ENCODE results near the gene CNOT8.
"Not testable (repeated sequence)": the region's sequence is repeated elsewhere in the genome, so short reads cannot be mapped to it uniquely, and the experiment has no call there.

The CNOT8 gene

DNA sequence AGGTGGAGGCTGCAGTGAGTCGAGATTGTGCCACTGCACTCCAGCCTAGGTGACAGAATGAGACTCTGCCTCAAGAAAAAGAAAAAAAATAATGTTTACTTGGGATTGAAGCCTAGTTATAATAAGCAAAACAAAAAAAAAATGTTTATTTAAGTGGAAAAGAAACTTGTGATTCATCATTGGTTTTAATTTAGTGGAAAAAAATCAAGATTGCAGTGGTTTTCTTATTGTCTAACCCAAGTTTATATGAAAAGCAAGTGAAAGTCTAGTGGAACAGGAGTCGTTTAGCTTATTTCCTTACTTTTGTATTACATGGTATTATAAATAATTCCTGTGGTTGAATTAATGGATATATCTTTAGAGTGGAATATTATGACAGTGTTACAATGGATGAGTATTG lies 8.4 kb downstream of the CNOT8 start:
- no peak for DNase-seq

DNA sequence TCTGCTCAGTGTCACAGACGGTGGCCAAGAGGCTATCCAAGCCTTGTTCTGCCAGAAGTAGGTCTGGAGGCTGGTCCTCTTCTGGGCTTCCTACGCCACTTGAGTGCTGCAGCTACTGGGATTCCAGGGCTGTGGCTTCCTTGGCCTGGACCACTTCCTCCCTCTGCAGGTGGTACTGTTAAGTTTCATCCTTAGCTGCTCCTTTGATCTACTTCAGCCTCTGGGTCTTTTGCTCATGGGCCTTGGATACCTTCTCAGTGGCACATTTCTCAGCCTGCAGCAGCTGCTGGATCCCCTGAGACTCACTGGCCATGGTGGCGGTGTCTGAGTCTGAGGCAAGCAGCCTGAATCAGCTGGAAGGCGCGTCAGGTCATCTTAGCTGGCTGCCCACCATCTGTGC lies 10.3 kb downstream of the CNOT8 start:
- DNase-seq = no peak

- DNase-seq = no peak
Observed at GRCh38 chr5:154871734-154872133, 13.3 kb downstream of the CNOT8 start.

DNA sequence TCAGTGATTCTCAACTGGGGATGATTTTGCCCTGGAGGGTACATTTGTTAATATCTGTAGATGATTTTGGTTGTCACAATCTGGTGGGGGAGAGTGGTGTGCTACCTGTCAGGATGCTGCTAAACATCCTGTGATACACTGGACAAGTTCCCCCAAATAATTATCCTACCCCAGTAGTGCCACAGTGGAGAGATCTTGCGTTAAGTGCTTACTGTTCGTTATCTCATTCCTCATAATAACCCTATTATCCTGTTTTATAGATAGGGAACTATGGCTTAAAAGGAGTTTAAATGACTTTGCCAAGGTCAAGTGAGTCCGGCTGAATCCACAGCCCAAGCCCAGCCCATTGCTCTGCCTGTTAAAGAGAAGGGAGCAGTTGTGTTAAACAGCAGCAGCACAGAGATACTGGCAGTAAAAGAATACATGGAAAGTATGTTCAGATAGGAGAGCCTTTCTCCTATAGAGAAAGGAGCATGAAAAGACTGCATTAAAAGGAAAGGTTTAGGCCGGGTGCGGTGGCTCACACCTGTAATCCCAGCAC lies 15.4 kb downstream of the CNOT8 start:
- DNase-seq = no peak

- no peak for DNase-seq
Observed at GRCh38 chr5:154878642-154879335, 20.4 kb downstream of the CNOT8 start.

- no peak for DNase-seq
Observed at GRCh38 chr5:154881986-154882385, 23.6 kb downstream of the CNOT8 start.

GRCh38 chr5:154884424-154884823 lies 26.0 kb downstream of the CNOT8 start:
- DNase-seq = no peak

DNA sequence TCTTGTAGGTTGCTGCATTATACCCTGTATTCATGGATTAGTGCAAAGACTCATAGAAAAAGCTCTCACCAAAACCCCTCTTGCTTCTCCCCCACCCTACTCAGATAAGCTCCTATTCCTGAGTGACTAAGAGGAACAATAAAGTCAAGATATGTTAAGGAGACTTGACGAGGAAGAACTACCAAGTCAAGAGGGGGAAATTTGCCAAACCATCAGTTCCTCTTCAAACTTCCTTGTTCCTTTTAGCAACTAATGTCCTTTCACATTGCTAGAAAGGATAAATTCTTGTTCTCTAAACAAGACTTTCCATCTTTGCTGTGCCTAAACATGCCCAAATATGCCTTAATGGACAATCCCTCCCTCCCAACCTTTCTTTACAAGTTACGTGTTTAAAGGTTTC lies 27.0 kb downstream of the CNOT8 start:
- DNase-seq = no peak

- DNase-seq = no peak
Observed at GRCh38 chr5:154892369-154892771, 33.9 kb downstream of the CNOT8 start.

- no peak for DNase-seq
Observed at GRCh38 chr5:154893381-154893780, 35.0 kb downstream of the CNOT8 start.

DNA sequence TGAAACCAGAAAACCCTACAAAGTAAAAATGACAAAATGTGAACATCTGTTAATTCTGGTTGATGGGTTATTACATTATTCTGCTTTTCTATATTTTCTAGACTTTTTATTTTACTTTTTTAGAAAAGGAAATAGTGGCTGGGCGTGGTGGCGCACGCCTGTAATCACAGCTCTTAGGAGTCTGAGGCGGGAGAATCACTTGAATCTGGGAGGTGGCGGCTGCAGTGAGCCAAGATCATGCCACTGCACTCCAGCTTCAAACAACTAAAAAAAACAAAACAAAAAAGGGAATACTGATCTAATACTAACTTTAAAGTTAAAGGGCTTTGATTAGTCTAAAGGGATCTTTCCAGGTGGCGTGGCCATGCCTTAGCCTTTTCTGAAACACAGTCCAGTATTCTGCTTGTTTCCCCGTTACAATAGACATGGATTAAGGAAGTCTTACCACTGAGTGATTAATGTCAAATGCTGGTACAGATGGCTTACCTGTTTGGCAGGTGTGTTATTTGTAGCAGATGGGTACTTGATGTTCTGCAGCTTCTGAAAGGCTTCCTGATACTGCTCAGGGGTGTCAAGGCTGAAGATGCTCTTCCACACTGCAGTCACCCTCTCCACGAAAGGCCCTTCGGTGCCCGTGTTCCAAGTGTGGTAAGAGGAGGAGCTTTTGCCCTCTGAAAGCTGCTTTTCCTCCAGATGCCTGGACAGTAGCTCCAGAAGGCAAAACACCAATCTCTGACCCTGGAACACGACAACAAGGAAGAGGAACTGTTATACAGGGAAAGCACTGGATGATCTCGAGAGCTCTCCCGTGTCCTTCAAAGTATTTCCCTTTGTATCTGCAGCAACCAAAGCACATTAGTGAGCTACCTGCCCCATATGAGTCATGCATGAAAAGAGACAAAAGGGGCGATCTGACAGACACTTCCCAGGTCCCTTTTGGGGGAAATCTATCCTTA lies 37.5 kb downstream of the CNOT8 start:
- no peak for DNase-seq

DNA sequence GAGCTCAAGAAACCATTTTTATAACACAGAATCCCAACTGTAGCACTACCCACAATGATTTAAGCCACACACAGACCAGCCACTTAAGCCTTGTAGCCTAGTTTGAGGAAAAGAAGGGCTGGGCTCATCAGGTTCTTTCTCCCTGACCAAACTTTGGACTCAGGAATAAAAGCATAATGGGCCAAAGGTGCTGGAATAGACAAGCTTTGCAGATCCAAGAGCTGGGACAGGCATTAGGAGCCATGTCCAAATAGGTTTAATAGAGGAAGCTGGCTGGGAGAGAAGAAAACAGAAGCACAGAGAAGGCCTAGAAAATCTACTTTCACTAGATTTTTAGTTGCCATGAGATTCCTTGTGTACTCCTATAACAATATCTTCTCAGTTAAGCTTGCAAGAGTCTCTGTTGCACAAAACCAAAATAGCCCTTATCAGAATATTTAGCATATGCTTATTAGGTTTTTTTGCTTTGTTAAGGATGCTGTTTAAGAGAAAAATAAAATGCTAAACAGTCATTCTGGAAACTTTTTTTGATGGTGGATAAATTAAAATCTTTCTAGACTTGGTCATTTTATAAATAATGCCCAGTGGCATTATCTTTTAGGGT lies 38.2 kb downstream of the CNOT8 start:
- no peak for DNase-seq

- no peak for DNase-seq
Observed at GRCh38 chr5:154898210-154898609, 39.8 kb downstream of the CNOT8 start.

DNA sequence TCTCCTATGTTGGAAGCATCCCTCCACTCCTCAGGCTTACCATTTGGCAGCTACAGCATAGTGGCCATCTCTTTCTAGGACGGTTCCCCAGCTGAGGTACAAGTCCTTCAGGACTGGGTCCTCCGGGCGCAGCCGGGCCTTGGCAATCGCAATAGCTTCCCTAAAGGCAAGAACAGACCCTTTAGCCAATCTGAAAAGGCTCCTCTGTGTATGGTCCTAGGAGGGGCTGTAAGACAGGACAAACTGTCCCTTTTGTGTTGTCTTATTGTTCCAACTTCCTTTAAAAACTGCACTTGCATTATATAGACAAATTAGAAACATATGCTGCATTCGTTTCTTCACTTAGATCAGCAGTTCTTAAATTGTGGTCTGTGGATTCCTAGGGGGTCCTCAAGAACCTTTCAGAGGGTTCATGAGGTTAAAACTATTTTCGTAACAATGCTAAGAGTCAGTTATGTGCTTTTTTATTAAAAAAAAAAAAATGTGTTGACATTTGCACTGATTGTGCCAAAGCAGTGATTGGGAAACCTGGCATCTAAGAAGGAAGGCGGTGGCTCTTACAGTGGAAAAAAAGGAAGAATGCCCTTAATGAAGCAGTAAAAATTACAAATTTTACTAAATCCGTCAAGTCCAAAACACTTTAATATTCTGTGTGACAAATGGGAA lies 40.9 kb downstream of the CNOT8 start:
- no peak for DNase-seq

DNA sequence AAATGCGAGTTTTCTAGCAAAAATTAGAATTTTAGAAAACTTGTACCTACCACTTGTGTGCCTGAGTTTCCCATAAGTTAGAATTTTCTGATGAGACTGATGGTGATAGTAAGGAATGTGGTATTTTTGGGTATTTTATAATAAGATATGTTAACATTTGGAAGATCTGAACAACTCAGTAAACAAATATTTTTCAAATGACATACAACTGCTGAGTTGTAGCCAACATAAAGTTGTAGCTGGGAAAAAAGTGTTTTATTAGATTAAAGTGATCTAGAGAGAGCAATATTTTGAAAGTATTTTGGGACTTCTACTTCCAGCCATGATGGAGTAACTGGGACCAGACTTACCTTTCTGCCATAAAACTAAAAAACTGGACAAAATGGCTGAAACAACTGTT lies 41.6 kb downstream of the CNOT8 start:
- DNase-seq = no peak

GRCh38 chr5:154901276-154901675 lies 42.8 kb downstream of the CNOT8 start:
- no peak for DNase-seq

DNA sequence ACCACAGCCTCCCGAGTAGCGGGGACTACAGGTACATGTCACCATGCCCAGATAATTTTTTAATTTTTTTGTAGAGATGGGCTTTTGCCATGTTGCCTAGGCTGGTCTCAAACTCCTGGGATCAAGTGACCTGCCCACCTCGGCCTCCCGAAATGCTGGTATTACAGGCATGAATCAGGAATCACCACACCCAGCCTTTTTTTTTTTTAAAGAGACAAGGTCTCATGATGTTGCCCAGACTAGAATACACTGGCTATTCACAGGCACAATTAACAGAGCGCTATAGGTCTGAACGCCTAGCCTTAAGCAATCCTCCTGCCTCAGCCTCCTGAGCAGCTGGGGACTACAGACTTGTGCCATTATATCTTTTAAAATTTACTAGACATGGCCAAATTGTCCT lies 43.5 kb downstream of the CNOT8 start:
- DNase-seq = no peak

- not testable (repeated sequence) for DNase-seq
Observed at GRCh38 chr5:154905601-154906000, 47.2 kb downstream of the CNOT8 start.

DNA sequence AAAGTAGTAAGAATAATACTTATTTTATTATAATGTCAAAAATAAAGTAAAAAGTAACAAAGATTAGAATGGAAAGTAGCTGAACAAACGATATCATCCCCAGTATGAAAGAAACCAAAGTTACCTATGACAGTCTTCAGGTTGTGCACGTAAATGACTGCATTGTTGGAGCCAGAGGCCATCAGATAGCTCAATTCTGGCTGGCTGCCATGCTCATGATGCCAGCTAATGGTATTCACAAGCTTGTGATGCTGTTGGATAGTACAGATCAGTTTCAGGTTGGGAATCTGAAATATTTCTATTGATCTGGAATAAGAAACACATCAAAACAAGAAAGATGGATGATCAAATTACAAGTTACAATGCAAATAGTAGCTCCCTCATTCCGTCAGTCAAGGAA lies 58.4 kb downstream of the CNOT8 start:
- no peak for DNase-seq

GRCh38 chr5:154917757-154918156 lies 59.3 kb downstream of the CNOT8 start:
- no peak for DNase-seq

- no peak for DNase-seq
Observed at GRCh38 chr5:154923441-154924430, 65.3 kb downstream of the CNOT8 start.

Data from NCI-H2081 treated with DMSO at 0.1 percent for 48 hours (cell line).